WERI-Rb-1 (cell line): Measurements from ENCODE around the gene TOGARAM2.

Experiments
- DNase-seq: peaks from one replicate; pipeline ENCODE4 v3.0.0-alpha.2; 2020
- H3K27ac ChIP-seq: fragments of 250-450 bp; sonication (Bioruptor Pico); 2 replicates; pipeline ENCODE4 v1.5.1; 2020; ENCODE audit warnings: mild to moderate bottlenecking, moderate library complexity
- H3K27me3 ChIP-seq: fragments of 250-450 bp; sonication (Bioruptor Pico); 2 replicates; pipeline ENCODE4 v1.5.1; 2021; ENCODE audit warnings: mild to moderate bottlenecking, low read depth, moderate library complexity; ENCODE audit not compliant: insufficient read depth, severe bottlenecking
- H3K36me3 ChIP-seq: fragments of 250-450 bp; sonication (Bioruptor Pico); 2 replicates; pipeline ENCODE4 v1.5.1; 2020; ENCODE audit warnings: mild to moderate bottlenecking, moderate library complexity
- H3K4me3 ChIP-seq: 2 replicates; pipeline ENCODE4 v1.5.1; 2011; ENCODE audit warnings: low read depth, mild to moderate bottlenecking, control low read depth, low read length
- H3K9me3 ChIP-seq: fragments of 250-450 bp; sonication (Bioruptor Pico); 2 replicates; pipeline ENCODE4 v1.5.1; 2021; ENCODE audit warnings: mild to moderate bottlenecking, moderate library complexity; ENCODE audit not compliant: severe bottlenecking
- TF ChIP-seq, protein P1 (sequence below): IDR thresholded peaks from 2 replicates; pipeline ENCODE4 v1.5.1; 2011; ENCODE audit warnings: low read depth, mild to moderate bottlenecking, control low read depth, inconsistent platforms, low read length

TOGARAM2 gene

DNA sequence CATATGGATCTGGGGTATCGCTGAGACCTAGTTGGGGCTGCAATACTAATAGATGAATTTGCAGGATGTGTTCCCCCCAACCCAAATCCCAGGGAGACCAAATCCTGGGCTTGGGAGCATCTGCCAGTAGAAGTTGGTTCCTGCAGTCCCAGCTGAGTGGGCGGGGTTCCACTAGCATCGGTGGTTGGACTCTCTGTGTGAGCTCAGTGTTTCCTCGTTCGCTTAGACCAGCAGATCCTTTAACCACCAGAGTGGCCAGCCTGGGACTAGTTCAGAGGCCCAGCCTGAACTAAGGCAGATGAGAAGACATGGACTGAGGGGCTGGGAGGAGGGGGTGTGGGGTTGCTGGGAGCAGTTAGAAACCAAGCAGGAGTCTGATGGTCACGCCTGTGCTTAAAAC is 52.6 kb downstream of the TOGARAM2 start:
- Histone ChIP-seq H3K36me3 (no peaks in the 10 kb centered on the region), H3K27me3 (no peaks in the 10 kb centered on the region), H3K9me3 (no peaks in the 10 kb centered on the region), H3K27ac (no peak overlapping the region), H3K4me3 (no peak overlapping the region)
- no peak for DNase-seq
- TF ChIP-seq, protein P1, sequence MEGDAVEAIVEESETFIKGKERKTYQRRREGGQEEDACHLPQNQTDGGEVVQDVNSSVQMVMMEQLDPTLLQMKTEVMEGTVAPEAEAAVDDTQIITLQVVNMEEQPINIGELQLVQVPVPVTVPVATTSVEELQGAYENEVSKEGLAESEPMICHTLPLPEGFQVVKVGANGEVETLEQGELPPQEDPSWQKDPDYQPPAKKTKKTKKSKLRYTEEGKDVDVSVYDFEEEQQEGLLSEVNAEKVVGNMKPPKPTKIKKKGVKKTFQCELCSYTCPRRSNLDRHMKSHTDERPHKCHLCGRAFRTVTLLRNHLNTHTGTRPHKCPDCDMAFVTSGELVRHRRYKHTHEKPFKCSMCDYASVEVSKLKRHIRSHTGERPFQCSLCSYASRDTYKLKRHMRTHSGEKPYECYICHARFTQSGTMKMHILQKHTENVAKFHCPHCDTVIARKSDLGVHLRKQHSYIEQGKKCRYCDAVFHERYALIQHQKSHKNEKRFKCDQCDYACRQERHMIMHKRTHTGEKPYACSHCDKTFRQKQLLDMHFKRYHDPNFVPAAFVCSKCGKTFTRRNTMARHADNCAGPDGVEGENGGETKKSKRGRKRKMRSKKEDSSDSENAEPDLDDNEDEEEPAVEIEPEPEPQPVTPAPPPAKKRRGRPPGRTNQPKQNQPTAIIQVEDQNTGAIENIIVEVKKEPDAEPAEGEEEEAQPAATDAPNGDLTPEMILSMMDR: no peak

DNA sequence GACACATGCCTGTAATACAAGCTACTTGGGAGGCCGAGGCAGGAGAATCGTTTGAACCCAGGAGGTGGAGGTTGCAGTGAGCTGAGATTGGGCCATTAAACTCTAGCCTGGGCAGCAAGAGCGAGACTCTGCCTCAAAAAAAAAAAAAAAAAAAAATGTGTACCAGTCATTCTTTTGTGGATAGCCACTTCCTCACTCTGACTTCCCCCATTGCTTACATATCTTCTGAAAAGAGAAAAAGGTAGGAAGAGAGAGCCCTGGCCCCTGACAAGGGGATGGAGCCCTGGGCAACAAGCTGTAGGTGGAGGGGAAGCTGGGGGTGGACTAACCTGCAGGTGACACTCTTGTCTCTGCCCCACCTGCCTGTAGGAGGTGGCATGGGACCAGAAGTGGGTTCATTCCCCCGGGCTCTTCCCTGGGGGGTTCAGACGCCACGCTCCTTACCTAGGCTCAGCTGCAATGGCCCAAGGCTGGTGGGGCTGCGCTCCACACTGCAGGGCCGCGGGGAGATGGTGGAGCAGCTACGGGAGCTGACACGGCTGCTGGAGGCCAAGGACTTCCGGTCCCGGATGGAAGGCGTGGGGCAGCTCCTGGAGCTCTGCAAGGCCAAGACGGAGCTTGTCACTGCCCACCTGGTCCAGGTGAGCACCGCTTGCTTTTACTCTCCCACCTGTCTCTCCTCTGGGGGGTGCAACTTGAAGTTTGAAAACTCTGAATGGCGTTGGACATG is 54.1 kb downstream of the TOGARAM2 start:
- Histone ChIP-seq H3K27ac (no peak overlapping the region), H3K9me3 (no peaks in the 10 kb centered on the region), H3K27me3 (no peaks in the 10 kb centered on the region), H3K36me3 (no peaks in the 10 kb centered on the region), H3K4me3 (no peak overlapping the region)
- TF ChIP-seq, protein P1: 0 out of 2 replicates have a peak, but pooled peaks have one; percentile 4
- DNase-seq: no peak

DNA sequence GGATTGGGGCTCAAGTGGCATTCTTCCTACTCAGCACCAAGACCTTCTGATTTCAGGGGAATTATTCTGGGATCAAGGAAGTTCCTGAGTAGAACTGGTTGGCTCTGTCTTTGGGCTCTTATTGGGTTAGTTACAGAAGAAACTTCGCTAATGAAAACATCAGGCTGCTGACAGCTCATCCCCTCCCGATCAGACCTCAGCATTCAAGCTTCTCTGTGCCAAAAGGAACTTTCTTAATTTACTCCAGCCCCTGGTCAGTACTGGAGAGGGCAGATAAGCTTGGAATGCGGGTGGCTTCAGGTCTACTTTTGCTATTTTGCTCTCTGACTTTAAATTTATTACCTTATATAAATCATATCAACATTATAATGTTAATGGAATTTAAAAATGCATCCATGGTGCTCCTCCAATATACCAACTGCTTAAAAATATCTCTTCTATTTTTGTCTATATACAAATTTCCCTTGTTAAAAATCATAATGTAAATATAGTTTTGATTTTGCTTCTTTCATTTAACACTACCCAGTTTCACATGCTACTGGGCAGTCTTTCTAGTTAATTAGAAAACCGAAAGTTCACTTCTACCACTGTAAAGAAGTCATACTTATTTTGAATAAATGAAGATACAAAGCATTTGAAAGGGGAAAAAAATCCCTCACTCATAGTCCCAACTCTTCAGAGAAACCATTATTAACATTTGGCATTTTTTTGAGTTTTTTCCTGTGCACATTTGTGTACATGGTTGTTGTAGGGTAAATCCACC is 58.8 kb downstream of the TOGARAM2 start:
- no peaks in the 10 kb centered on the region for H3K27me3 ChIP-seq
- H3K4me3 ChIP-seq: no peak overlapping the region
- no peaks in the 10 kb centered on the region for H3K36me3 ChIP-seq
- H3K27ac ChIP-seq: no peak overlapping the region
- TF ChIP-seq, protein P1: no peak
- DNase-seq: no peak
- no peaks in the 10 kb centered on the region for H3K9me3 ChIP-seq

DNA sequence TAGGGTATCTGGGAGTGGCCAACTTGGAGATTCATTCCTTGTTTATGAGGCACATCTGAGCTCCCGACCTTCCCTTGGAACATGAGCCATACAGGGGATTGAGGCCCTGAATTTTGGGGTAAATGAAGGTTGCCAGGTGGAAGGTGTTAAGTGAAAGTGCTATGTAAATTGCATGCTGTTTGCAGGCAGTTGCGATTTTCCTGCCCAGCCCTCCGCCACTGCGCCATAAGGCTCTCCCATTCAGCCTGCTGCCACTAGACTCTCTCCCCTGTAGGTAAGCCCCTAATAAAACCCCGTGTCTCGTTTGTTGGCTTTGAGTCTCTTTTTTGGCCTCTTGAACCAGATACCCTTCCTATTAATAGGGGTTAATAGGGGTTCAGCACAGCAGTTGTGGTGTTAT is 59.5 kb downstream of the TOGARAM2 start:
- Histone ChIP-seq H3K36me3 (no peaks in the 10 kb centered on the region), H3K27ac (no peak overlapping the region), H3K9me3 (no peaks in the 10 kb centered on the region), H3K4me3 (no peak overlapping the region), H3K27me3 (no peaks in the 10 kb centered on the region)
- TF ChIP-seq, protein P1: no peak
- no peak for DNase-seq

DNA sequence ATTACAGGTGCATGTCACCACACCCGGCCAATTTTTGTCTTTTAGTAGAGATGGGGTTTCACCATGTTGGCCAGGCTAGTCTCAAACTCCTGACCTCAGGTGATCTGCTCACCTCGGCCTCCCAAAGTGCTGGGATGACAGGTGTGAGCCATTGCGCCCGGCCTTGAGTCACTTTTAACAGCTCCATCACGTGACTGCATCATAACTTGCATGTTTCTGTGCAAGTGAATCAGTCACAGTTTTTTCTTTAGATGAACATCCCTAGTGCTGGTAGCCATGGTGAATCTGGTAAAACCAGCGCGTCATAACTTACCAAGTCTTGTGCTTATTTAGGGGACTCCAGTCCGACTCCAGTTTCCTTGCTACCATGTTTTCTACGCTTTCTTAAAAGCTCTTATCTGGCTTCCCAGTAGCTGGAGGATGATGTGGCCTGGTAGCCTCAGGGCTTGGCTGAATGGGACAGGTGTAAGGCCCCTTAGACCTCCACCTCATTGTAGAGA is 60.1 kb downstream of the TOGARAM2 start:
- peak overlapping the region; percentile 76; the same call in 1 of the 2 replicates for H3K27ac ChIP-seq
- DNase-seq: no peak
- TF ChIP-seq, protein P1: no peak
- no peaks in the 10 kb centered on the region for H3K27me3 ChIP-seq
- H3K4me3 ChIP-seq: no peak overlapping the region
- no peaks in the 10 kb centered on the region for H3K9me3 ChIP-seq
- no peaks in the 10 kb centered on the region for H3K36me3 ChIP-seq
